Esophagus squamous epithelium (tissue), 5 donors: ENCODE data around the gene FAM114A2. TPM values are rescaled to one million over a fixed set of nuclear protein-coding genes. Genes with fewer than 3 reads are reported as not detected.
A peak's percentile ranks its signal among the peaks of the same experiment; 100 is the strongest.

Source experiments
- DNase-seq: peaks from one replicate; lab custom pipeline; 2025; lab: John Stamatoyannopoulos, UW
- H3K27ac ChIP-seq, 4 donors: fragments of 200-600 bp; sonication (generic); one replicate each; pipeline ENCODE4 v1.5.1; 2016 to 2019; ENCODE audit warnings: mild to moderate bottlenecking in 1 of 4
- H3K27me3 ChIP-seq, 4 donors: fragments of 200-600 bp; sonication (generic); 1 replicate in 3 of 4; 2 replicates in 1 of 4; pipeline versions ENCODE4 v1.5.1 to v1.6.0; 2017 to 2021; ENCODE audit warnings: antibody characterized with exemption in 1 of 4
- H3K36me3 ChIP-seq, 3 donors: fragments of 200-600 bp; sonication (generic); one replicate each; pipeline ENCODE4 v1.5.1; 2016 to 2019
- H3K4me1 ChIP-seq, 3 donors: fragments of 200-600 bp; sonication (generic); one replicate each; pipeline ENCODE4 v1.5.1; 2017 to 2019
- H3K4me3 ChIP-seq, 4 donors: fragments of 200-600 bp; sonication (generic); 1 replicate in 3 of 4; 2 replicates in 1 of 4; pipeline ENCODE4 v1.5.1; 2016 to 2019; ENCODE audit warnings: mild to moderate bottlenecking in 2 of 4, moderate library complexity in 1 of 4
- H3K9me3 ChIP-seq, 3 donors: fragments of 200-600 bp; sonication (generic); one replicate each; pipeline ENCODE4 v1.5.1; 2016 to 2019
- CTCF ChIP-seq, 6 experiments: fragments of 450-650 bp in 4 of 6; fragments of 200-600 bp in 2 of 6; sonication (generic) in 2 of 6; IDR thresholded peaks; one replicate each; pipeline ENCODE4 v1.5.1; 2016 to 2019; ENCODE audit warnings: antibody characterized with exemption in 6 of 6, mild to moderate bottlenecking in 4 of 6, moderate library complexity in 4 of 6
- POLR2A ChIP-seq, 4 donors: fragments of 450-650 bp; IDR thresholded peaks; one replicate each; pipeline ENCODE4 v1.6.1; 2017; ENCODE audit warnings: antibody characterized with exemption in 4 of 4, mild to moderate bottlenecking in 4 of 4, moderate library complexity in 3 of 4
- WGBS, 2 donors: methylation state at CpG; one replicate each; pipeline ENCODE4 v1.1.5; 2018; 5-methylcytosine and 5-hydroxymethylcytosine counted together
- intact Hi-C: fragments of 100-400 bp; cut with DNase I; formaldehyde crosslinking; loops from one replicate; pipeline ENCODE4 v1.15.0; 2022
- total RNA-seq, 4 donors: library from RNA; depleted of rRNA; stranded (reverse); fragments of >200 nt; gene quantifications; one replicate each; pipeline ENCODE4 v1.1.0, GENCODE V29; 2016
- donor health status: DM: yes; HTN: yes; CAD: no.

Gene FAM114A2
- total RNA-seq, 4 donors from 2014 or later: 6.2 to 22.1 (median 19.5) TPM

- peaks cover 0 to 5% (median 0%) of the 10 kb centered on the region in 3 donors for H3K9me3 ChIP-seq
- H3K27me3 ChIP-seq: no peaks in the 10 kb centered on the region
- peak overlapping the region in 1 of 4 donors; percentile 44 for H3K27ac ChIP-seq
- intact Hi-C loops: no loop called here
- 39 to 46% methylated on average over 2 of the region's 5 CpGs for WGBS, 2 donors
- TF ChIP-seq CTCF (IDR thresholded peaks at IDR 0.05): no peak
- no peak for TF ChIP-seq POLR2A (IDR thresholded peaks at IDR 0.05)
- no peak for DNase-seq
- H3K36me3 ChIP-seq: no peaks in the 10 kb centered on the region
- H3K4me3 ChIP-seq: no peak overlapping the region
- H3K4me1 ChIP-seq: no peaks in the 10 kb centered on the region
These were observed 79.4 kb downstream of the FAM114A2 start for GRCh38 chr5:153959134-153959957.

- no peaks in the 10 kb centered on the region for H3K4me1 ChIP-seq
- TF ChIP-seq POLR2A (IDR thresholded peaks at IDR 0.05) (no peak), CTCF (IDR thresholded peaks at IDR 0.05) (no peak)
- H3K4me3 ChIP-seq: no peak overlapping the region
- no peak for DNase-seq
- H3K36me3 ChIP-seq: no peaks in the 10 kb centered on the region
- no peak overlapping the region for H3K27ac ChIP-seq
- intact Hi-C loops: no loop called here
- 40 to 66% methylated on average over 3 to 4 of the region's 4 CpGs for WGBS, 2 donors
- H3K9me3 ChIP-seq: peaks cover 0 to 5% (median 0%) of the 10 kb centered on the region in 3 donors
- H3K27me3 ChIP-seq: no peaks in the 10 kb centered on the region
These were observed 81.5 kb downstream of the FAM114A2 start for GRCh38 chr5:153957205-153957604.

- no peaks in the 10 kb centered on the region for H3K36me3 ChIP-seq
- peaks cover 0 to 5% (median 0%) of the 10 kb centered on the region in 3 donors for H3K9me3 ChIP-seq
- DNase-seq: no peak
- no peaks in the 10 kb centered on the region for H3K27me3 ChIP-seq
- H3K27ac ChIP-seq: no peak overlapping the region
- WGBS, 2 donors: 68 to 70% methylated on average over 3 of the region's 3 CpGs
- intact Hi-C loops: no loop called here
- no peaks in the 10 kb centered on the region for H3K4me1 ChIP-seq
- TF ChIP-seq CTCF (IDR thresholded peaks at IDR 0.05) (no peak), POLR2A (IDR thresholded peaks at IDR 0.05) (no peak)
- H3K4me3 ChIP-seq: no peak overlapping the region
These were observed 85.3 kb downstream of the FAM114A2 start for GRCh38 chr5:153953411-153953810.

GRCh38 chr5:153952893-153953292, 85.8 kb downstream of the FAM114A2 start:
- intact Hi-C loops: no loop called here
- WGBS, 2 donors: 48 to 59% methylated on average over 2 of the region's 2 CpGs
- no peaks in the 10 kb centered on the region for H3K27me3 ChIP-seq

More at GRCh38 chr5:153952893-153953292, 85.8 kb downstream of the FAM114A2 start:
- no peak for DNase-seq
- Histone ChIP-seq H3K4me1 (no peaks in the 10 kb centered on the region), H3K9me3 (peaks cover 0 to 5% (median 0%) of the 10 kb centered on the region in 3 donors), H3K27ac (no peak overlapping the region), H3K4me3 (no peak overlapping the region), H3K36me3 (no peaks in the 10 kb centered on the region)
- TF ChIP-seq CTCF (IDR thresholded peaks at IDR 0.05) (no peak), POLR2A (IDR thresholded peaks at IDR 0.05) (no peak)
